ENCODE results near the gene USH1G. TPM values are rescaled to one million over a fixed set of nuclear protein-coding genes. Genes with fewer than 3 reads are reported as not detected.

Gene USH1G
- polyA plus RNA-seq, 1 donor from 2014 or later, result not detected

DNA sequence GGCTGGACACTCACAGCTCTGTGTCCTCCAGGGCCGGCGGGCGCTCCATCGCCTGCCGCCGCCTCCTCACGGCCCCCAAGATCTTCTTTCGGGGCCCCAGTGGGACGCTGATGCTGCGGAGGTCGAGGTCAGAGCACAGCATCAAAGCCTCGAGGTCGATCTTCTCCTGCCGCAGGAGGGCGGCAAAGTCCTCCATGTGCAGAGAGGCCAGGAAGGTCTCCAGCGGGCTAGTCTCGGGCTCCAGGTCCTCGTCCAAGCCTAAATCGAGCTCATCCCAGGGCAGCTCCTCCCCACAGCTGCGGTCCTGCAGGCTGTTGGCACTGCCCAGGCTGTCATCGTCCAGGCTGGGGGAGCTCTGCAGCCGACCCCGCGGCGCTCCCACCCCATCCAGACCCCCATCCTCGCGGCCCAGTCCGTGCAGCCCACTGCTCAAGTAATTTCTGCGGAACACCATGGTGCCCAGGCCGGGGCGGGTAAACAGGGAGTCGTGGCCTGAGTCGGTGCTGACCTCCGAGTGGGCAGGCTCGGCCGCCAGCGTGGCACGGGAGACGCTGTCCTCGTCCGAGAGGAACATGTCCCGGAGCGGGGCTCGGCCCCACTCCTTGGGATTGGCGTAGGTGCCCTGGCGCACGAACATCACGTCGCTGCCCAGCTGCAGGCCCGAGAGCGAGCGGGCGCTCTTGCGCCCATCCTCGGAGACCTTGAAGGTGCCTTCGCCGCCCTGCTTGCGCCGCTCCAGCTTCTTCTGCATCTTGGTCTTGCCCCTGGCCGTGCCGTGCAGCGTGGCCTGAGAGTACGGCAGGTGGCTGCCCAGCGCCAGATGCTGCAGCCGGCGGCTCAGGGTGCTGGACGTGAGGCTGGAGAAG, 3.4 kb downstream of the USH1G start:
- no peak overlapping the region for H3K4me2 ChIP-seq (ENCODE audit: low read length)
- H3K27me3 ChIP-seq (ENCODE audit: insufficient read depth, low read depth, low read length), result peaks cover 25% of the 10 kb centered on the region

DNA sequence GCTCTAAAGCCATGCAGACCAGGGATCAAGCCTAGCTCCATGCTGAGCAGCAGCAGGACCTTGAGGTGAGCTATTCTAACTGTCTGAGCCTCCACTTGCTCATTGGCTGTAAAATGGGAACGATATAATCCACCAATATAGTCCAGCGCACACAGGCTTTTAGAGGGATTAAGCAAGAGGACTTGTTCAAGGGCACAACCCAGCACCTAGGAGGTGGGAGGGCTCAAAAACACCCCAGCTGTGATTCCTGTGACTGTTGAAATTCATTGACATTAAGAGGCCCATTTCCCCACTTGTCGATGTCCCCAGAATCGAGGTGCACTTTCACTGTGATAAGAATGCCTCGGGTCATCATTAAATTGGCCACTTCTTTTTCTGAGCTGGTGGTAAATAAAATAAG, 4.1 kb downstream of the USH1G start:
- no peaks in the 10 kb centered on the region for H3F3A ChIP-seq (ENCODE audit: insufficient read depth, low read length, poor library complexity, severe bottlenecking)
- no peaks in the 10 kb centered on the region for H3K9me3 ChIP-seq (ENCODE audit: low read length)
- no peaks in the 10 kb centered on the region for H3K9me2 ChIP-seq (ENCODE audit: insufficient read depth, low read length)
- H2AFZ ChIP-seq (ENCODE audit: low read depth, low read length), result no peak overlapping the region
- no peaks in the 10 kb centered on the region for H3K36me3 ChIP-seq (ENCODE audit: insufficient read depth, low read length)
- H3K27ac ChIP-seq (ENCODE audit: low read length), result no peak overlapping the region
- no peaks in the 10 kb centered on the region for H4K20me1 ChIP-seq (ENCODE audit: insufficient read depth)
- H3K9ac ChIP-seq (ENCODE audit: low read length), result no peak overlapping the region
- H3K4me2 ChIP-seq (ENCODE audit: low read length), result no peak overlapping the region
- H3K27me3 ChIP-seq (ENCODE audit: insufficient read depth, low read depth, low read length), result peaks cover 17% of the 10 kb centered on the region
- H3K79me2 ChIP-seq (replicated peaks; ENCODE audit: insufficient read depth, low read length), result no peaks in the 10 kb centered on the region
- H3K4me3 ChIP-seq (ENCODE audit: low read length), result no peak overlapping the region
- TF ChIP-seq MXI1 (conservative IDR thresholded peaks at IDR 0.05; ENCODE audit: poor library complexity, severe bottlenecking) (no peak), EZH2 (IDR thresholded peaks at IDR 0.05; ENCODE audit: borderline replicate concordance, insufficient read depth, low read length, poor library complexity, severe bottlenecking) (no peak), SMC3 (conservative IDR thresholded peaks at IDR 0.05; ENCODE audit: poor library complexity) (no peak), TAF1 (IDR thresholded peaks at IDR 0.05; ENCODE audit: low read depth) (no peak), EP300 (conservative IDR thresholded peaks at IDR 0.05; ENCODE audit: poor library complexity, severe bottlenecking) (no peak), RAD21 (conservative IDR thresholded peaks at IDR 0.05) (no peak), POLR2AphosphoS5 (IDR thresholded peaks at IDR 0.05) (no peak)
- TF ChIP-seq, protein P1, sequence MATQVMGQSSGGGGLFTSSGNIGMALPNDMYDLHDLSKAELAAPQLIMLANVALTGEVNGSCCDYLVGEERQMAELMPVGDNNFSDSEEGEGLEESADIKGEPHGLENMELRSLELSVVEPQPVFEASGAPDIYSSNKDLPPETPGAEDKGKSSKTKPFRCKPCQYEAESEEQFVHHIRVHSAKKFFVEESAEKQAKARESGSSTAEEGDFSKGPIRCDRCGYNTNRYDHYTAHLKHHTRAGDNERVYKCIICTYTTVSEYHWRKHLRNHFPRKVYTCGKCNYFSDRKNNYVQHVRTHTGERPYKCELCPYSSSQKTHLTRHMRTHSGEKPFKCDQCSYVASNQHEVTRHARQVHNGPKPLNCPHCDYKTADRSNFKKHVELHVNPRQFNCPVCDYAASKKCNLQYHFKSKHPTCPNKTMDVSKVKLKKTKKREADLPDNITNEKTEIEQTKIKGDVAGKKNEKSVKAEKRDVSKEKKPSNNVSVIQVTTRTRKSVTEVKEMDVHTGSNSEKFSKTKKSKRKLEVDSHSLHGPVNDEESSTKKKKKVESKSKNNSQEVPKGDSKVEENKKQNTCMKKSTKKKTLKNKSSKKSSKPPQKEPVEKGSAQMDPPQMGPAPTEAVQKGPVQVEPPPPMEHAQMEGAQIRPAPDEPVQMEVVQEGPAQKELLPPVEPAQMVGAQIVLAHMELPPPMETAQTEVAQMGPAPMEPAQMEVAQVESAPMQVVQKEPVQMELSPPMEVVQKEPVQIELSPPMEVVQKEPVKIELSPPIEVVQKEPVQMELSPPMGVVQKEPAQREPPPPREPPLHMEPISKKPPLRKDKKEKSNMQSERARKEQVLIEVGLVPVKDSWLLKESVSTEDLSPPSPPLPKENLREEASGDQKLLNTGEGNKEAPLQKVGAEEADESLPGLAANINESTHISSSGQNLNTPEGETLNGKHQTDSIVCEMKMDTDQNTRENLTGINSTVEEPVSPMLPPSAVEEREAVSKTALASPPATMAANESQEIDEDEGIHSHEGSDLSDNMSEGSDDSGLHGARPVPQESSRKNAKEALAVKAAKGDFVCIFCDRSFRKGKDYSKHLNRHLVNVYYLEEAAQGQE (IDR thresholded peaks at IDR 0.05; ENCODE audit: borderline replicate concordance), result no peak
- TF ChIP-seq, protein P2, sequence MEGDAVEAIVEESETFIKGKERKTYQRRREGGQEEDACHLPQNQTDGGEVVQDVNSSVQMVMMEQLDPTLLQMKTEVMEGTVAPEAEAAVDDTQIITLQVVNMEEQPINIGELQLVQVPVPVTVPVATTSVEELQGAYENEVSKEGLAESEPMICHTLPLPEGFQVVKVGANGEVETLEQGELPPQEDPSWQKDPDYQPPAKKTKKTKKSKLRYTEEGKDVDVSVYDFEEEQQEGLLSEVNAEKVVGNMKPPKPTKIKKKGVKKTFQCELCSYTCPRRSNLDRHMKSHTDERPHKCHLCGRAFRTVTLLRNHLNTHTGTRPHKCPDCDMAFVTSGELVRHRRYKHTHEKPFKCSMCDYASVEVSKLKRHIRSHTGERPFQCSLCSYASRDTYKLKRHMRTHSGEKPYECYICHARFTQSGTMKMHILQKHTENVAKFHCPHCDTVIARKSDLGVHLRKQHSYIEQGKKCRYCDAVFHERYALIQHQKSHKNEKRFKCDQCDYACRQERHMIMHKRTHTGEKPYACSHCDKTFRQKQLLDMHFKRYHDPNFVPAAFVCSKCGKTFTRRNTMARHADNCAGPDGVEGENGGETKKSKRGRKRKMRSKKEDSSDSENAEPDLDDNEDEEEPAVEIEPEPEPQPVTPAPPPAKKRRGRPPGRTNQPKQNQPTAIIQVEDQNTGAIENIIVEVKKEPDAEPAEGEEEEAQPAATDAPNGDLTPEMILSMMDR (IDR thresholded peaks at IDR 0.05; ENCODE audit: poor library complexity, severe bottlenecking), result no peak

More for the DNA sequence above, 3.4 kb downstream of the USH1G start:
- Histone ChIP-seq H3K36me3 (ENCODE audit: insufficient read depth, low read length) (no peaks in the 10 kb centered on the region), H3K4me3 (ENCODE audit: low read length) (no peak overlapping the region), H2AFZ (ENCODE audit: low read depth, low read length) (no peak overlapping the region), H3K9me3 (ENCODE audit: low read length) (no peaks in the 10 kb centered on the region), H3K9me2 (ENCODE audit: insufficient read depth, low read length) (no peaks in the 10 kb centered on the region), H4K20me1 (ENCODE audit: insufficient read depth) (no peaks in the 10 kb centered on the region), H3F3A (ENCODE audit: insufficient read depth, low read length, poor library complexity, severe bottlenecking) (no peaks in the 10 kb centered on the region), H3K79me2 (replicated peaks; ENCODE audit: insufficient read depth, low read length) (no peaks in the 10 kb centered on the region), H3K27ac (ENCODE audit: low read length) (no peak overlapping the region), H3K9ac (ENCODE audit: low read length) (no peak overlapping the region)
- TF ChIP-seq, protein P1 (IDR thresholded peaks at IDR 0.05; ENCODE audit: borderline replicate concordance), result no peak
- TF ChIP-seq TAF1 (IDR thresholded peaks at IDR 0.05; ENCODE audit: low read depth) (no peak), EZH2 (IDR thresholded peaks at IDR 0.05; ENCODE audit: borderline replicate concordance, insufficient read depth, low read length, poor library complexity, severe bottlenecking) (no peak), SMC3 (conservative IDR thresholded peaks at IDR 0.05; ENCODE audit: poor library complexity) (no peak)
- TF ChIP-seq, protein P2 (IDR thresholded peaks at IDR 0.05; ENCODE audit: poor library complexity, severe bottlenecking), result no peak

Measured in neural cell (in vitro differentiated cells).